ENCODE measurements around the gene OR4D2.

- TF ChIP-seq CTCF (IDR thresholded peaks at IDR 0.05; ENCODE audit: insufficient read depth, low read depth, low read length) (no peak), EZH2 (IDR thresholded peaks at IDR 0.05; ENCODE audit: insufficient read depth, low read length) (no peak)
Observed at GRCh38 chr17:58192612-58193011, 25.8 kb downstream of the OR4D2 start, which contains the start of gene EPX.

Data from astrocyte (in vitro differentiated cells and primary cell).